DMS153 treated with DMSO at 0.1 percent for 48 hours (cell line): Measurements from ENCODE around the gene RPL28.

Experiments used
- DNase-seq: peaks from one replicate; lab custom pipeline; 2025; ENCODE audit not compliant: unreplicated experiment; lab: John Stamatoyannopoulos, UW

Gene RPL28

GRCh38 chr19:55372316-55373081 is 13.2 kb upstream of the RPL28 start:
- no peak for DNase-seq

- no peak for DNase-seq
Measured at GRCh38 chr19:55373306-55373992, 12.3 kb upstream of the RPL28 start.

GRCh38 chr19:55373993-55374757 is 11.6 kb upstream of the RPL28 start:
- DNase-seq, result no peak

GRCh38 chr19:55376241-55376933 is 9.3 kb upstream of the RPL28 start, which contains the start of gene TMEM190:
TMEM190 (plus strand) TSS chr19:55376826; CDS start chr19:55376854, 28 bp downstream.
- DNase-seq, result no peak

GRCh38 chr19:55377356-55378131 is 8.2 kb upstream of the RPL28 start:
- DNase-seq, result no peak

DNA sequence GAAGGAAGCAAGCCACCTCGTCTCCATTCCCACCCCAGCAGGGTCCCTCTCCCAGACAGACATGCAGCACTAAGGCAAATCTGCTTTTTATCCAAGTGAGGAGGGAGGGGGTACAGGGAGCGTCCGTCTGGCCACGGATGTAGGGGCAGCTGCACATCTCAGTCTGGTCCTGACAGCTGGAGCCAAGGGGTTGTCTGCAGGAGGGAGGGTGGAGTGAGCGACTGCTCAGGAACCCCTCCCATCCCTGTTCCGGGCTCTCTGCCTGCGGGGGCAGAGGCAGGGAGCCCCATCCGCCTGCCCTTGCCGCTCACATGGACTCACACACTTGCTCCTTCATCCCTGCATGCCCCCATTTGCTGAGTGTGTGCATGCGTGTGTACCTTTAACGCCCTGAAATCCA is 6.6 kb upstream of the RPL28 start:
- no peak for DNase-seq

DNA sequence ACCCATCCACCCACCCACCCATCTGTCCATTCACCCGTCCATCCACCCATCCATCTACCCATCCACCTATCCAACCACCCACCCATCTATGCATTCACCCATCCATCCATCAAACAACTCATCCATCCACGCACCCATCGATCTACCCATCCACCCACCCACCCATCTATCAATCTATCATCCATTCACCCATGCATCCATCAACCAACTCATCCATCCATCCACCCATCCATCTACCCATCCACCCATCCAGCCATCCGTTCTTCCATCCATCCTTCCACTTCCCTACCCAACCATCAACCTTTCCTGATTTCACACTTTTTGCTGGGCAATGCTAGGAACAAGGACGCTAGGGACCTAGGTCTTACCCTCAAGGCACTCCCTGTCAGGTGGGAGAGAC is 3.7 kb upstream of the RPL28 start:
- DNase-seq, result no peak

DNA sequence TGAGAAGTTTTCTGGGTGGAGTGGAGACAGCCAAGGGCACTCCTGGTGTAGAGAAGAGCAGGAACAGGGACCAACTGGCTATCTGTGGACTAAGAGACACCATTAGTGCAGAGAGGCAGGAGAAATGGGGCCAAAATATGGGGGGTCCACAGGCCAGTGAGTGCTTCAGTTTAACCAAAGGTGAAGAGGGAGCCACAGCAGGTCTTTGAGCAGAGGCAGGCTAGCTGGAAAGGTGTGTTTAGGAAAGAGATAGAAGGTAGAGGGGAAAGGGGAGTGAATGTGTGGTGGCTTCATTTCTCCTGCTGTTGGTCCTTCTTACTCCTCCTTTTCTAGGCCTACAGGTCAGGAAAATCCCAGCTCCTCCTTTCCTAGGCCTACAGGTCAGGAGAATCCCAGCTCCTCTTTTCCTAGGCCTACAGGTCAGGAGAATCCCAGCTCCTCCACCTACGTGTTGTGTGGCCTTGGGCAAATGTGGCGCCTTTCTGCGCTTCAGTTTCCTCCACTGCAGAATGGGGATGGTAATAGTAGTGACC is 3.1 kb upstream of the RPL28 start:
- DNase-seq, result no peak

DNA sequence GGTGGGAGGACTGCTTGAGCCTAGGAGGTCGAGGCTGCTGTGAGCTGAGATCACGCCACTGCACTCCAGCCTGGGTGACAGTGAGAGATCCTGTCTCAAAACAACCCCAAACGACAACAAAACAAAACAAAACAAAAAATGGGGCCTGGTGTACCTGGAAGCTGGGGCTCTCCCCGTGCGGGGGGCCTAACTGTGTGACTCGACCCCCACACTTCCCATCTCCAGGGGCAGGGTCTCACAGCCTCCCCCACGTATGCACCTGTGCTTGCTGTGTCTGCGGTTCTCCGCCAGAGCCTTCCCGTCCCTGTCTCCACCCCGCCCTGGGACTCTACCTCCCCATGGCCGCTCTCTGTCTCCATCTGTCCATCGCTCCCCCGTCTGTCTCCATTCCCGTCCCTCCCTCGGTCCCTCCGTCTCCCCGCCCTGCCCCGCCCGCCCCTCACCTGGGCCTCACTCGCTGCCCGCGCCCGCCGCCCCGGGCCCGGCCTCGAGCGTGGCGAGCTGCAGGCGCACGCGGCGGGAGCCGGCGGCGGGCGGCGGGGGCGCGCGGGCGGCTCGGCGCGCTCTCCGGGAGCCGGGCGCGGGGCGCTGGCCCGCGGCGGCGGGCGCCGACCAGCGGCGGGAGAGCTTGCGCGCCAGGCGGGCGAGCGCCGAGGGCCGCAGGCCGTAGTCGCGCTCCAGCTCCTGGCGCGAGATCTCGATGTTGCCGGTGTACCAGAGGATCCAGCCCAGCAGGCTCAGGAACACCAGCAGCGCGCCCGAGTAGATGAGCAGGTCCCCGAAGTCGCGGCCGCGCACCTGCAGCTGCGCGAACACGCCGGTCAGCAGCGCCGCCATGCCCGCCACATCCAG is 2.2 kb upstream of the RPL28 start:
- DNase-seq, result peak; percentile 30

DNA sequence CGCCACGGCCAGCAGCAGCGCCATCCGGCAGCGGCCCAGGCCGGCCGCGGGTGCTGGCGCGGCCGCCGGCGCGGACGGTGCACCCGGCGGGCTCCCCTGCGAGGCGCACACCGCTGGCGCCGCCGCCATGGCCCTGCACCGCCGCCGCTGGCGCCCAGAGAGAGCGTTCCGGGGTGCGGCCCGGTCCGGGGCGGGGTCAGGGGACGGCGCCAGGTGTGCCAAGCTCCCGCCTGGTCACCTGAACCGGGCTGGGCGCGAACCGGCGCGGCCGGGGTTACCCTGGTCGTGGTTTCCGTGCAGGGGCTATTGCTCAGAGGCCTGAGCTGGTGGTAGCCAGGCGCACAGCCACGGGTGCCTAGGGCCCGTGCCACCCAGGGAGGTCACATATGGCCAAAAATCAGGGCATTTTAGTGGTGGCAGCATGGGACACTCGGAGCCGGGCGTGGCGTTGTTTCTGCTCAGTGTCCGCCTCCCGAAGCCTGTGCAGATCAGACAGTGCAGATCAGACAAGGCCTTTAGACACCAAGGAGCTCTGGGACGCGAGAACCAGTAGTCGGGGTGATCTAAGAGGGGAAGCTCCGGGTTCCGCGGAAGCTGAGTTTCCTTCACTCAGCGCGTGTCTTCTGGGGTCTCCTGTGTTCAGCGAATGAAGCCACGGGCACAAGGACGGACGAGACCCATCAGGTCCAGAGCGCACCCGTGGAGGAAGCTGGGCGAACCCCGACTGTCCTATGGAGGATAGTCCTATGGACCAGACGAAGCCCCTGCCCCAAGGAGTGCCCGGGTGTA is 1.4 kb upstream of the RPL28 start, which contains the start of gene TMEM238:
TSS of gene TMEM238 (minus strand) at position 162 of the 789 bp plus-strand sequence. CDS start at position 129, 33 bp downstream.
- DNase-seq, result no peak

GRCh38 chr19:55384920-55385723 is 610 bp upstream of the RPL28 start:
- peak; percentile 92 for DNase-seq

- DNase-seq, result no peak
Measured at GRCh38 chr19:55386493-55386971, 800 bp downstream of the RPL28 start.

- no peak for DNase-seq
Measured at GRCh38 chr19:55387736-55388497, 2.2 kb downstream of the RPL28 start.

- DNase-seq, result no peak
Measured at GRCh38 chr19:55389386-55390317, 3.9 kb downstream of the RPL28 start.

GRCh38 chr19:55390461-55390880 is 4.7 kb downstream of the RPL28 start:
- DNase-seq, result no peak
